Activated T-helper 1 cell treated with anti-CD3 and anti-CD28 coated beads, Interleukin-12 subunit alpha, Interleukin-12 subunit beta, Interleukin-2, Interleukin-4 antibody, amounts not matched to agents 30 ng/mL and 10 ng/mL and 1 ng/mL, durations not matched to agents 14 hours and 24 hours and 36 hours (primary cell): ENCODE results near the gene CLCN5. TPM values are rescaled to one million over a fixed set of nuclear protein-coding genes. Genes with fewer than 3 reads are reported as not detected.

ENCODE experiments used
- DNase-seq: peaks from one replicate; pipeline ENCODE4 v3.0.0; 2021; ENCODE audit warnings: low spot score
- H3K27ac Mint-ChIP-seq: one replicate; pipeline ENCODE4 v1.8.0; 2021; ENCODE audit warnings: mild to moderate bottlenecking, mixed read lengths
- H3K27me3 Mint-ChIP-seq: one replicate; pipeline ENCODE4 v1.8.0; 2022; ENCODE audit warnings: mild to moderate bottlenecking, moderate library complexity, mixed read lengths; ENCODE audit not compliant: insufficient read depth
- H3K36me3 Mint-ChIP-seq: one replicate; pipeline ENCODE4 v1.8.0; 2021; ENCODE audit warnings: low read depth, mixed read lengths
- H3K4me1 Mint-ChIP-seq: one replicate; pipeline ENCODE4 v1.8.0; 2021; ENCODE audit warnings: low read depth, mixed read lengths
- H3K4me3 Mint-ChIP-seq: one replicate; pipeline ENCODE4 v1.8.0; 2021; ENCODE audit warnings: mild to moderate bottlenecking, moderate library complexity, mixed read lengths
- H3K9me3 Mint-ChIP-seq: one replicate; pipeline ENCODE4 v1.8.0; 2021; ENCODE audit warnings: mixed read lengths
- intact Hi-C: fragments of 100-400 bp; cut with micrococcal nuclease; formaldehyde crosslinking; loops from one replicate; pipeline ENCODE4 v1.15.1; 2024
- total RNA-seq: library from RNA; stranded (reverse); gene quantifications from 2 replicates; pipeline ENCODE4 v1.2.3, GENCODE V29; 2022

The CLCN5 gene
- 2.8 and 5.5 TPM in 2 replicates for total RNA-seq

DNA sequence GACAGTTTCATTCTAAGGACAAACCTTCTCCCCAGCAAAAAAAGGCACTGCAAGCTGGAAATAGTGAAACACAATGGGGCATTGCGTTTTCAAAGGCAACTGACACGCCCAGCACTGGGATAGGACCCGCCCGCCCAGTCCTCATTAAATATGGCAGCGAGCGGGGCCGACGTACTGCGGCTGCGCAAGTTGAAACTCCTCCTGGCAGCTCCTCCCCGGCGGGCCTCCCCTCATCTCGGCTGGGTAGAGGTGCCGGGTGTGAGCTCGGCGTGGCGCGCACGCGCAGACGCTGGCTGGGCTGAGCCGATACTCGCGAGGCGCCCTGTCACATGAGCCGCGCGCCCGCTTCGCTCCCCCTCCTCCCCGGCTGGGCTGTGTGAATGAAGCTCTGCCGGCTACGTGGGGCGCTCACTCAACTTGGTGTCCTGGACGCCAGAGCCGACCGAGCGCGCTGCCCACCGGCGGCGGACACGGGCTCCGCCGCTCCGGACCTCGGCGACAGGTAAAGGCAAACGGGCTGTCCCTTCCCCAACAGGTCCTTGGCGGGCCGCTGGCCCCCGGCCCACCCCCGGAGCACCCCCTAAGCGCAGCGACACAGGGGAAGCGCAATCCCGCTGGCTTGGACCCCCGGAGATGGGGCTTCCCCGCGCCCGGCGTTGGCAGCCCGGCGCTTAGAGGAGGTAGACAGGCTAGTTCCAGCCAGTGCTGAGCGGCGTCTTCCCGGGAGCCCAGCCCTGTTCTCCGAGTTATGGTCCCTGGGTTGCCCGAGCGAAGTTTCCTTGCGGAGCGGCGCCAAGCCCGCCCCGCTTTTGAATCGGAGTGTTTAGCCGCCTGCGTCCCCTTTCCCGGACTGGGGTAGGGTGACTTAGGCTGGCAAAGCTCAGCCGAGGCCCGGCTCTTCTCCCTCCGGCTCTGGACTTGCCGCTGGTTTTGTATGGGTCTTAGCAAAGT is at the start of gene CLCN5:
Gene CLCN5 (plus strand): TSS at position 306 of the 951 bp plus-strand sequence. CDS start 2,703 bp downstream, outside the sequence.
- peak within 1 kb of the TSS; percentile 84 for H3K4me3 Mint-ChIP-seq
- peaks cover 2% of the 10 kb centered on the region for H3K27me3 Mint-ChIP-seq
- intact Hi-C loops, result loop anchor here (1.0 to 10.0 kb wide), 3 partner anchors 44 to 1328 kb away; partner anchors contain the start of genes CCNB3, USP27X and WDR13
- peaks cover 9% of the 10 kb centered on the region for H3K36me3 Mint-ChIP-seq
- peaks cover 12% of the 10 kb centered on the region for H3K4me1 Mint-ChIP-seq
- no peaks in the 10 kb centered on the region for H3K9me3 Mint-ChIP-seq
- H3K27ac Mint-ChIP-seq, result peak within 1 kb of the TSS; percentile 58
- peak; percentile 91 for DNase-seq

DNA sequence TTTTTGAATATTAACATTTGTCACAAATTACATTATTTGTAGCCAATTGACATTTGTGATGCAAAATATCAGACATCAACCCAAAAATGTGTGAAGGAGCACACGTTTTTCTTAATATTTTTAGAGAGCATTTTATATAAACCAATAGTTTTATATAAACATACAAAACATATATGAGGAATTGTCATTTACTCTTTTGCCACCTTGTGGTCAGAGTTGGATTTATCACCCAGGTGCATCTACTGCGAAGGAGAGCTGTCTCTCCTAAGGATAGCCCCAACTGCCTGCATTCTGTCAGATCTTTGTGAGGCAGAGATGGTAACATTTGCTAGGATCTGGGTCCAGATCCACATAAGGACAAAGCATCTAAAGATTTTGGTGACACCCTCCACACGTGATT is 45.6 kb upstream of the CLCN5 start:
- H3K4me3 Mint-ChIP-seq, result peak overlapping the region; percentile 2
- no peaks in the 10 kb centered on the region for H3K9me3 Mint-ChIP-seq
- H3K36me3 Mint-ChIP-seq, result no peaks in the 10 kb centered on the region
- intact Hi-C loops, result loop anchor here (2.0 to 5.0 kb wide), 3 partner anchors 116 to 684 kb away; no protein-coding TSS in a partner anchor
- H3K27me3 Mint-ChIP-seq, result peaks cover 1% of the 10 kb centered on the region
- DNase-seq, result no peak
- H3K27ac Mint-ChIP-seq, result no peak overlapping the region
- H3K4me1 Mint-ChIP-seq, result peaks cover 15% of the 10 kb centered on the region

DNA sequence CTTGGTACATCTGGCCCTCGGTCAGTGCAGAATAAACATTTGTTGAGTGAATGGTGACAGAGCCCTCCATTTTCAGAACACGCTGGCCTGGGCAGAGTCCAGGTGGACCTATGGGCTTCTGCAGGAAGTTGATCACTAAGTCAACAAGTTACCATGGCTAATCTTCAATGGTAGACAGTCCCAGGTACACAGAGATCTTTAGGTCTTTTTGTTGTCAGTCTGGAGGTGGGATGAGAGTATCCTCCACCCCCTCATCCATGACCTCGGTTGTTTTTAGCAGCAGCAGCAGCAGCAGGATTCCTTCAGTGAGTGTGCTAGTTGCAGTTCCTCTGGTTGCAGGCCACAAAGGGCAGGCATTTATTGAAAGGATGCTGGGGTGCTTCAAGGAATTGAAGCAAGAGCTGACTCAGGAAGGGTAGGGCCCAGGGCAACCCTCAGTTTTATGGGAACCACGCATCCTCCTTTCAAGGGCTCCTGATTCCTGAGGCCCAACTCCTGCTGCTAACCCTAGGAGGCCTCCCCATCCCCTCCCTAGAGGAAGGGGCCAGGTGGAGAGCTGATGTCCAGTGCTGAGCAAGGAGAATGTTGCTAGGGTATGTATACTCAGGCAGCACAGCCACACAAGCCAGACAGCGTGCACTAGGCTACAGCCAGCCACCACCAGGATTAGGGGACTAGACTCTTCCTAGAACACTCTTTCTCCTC is 44.8 kb upstream of the CLCN5 start:
- Mint-ChIP-seq H3K36me3 (no peaks in the 10 kb centered on the region), H3K27ac (no peak overlapping the region), H3K4me3 (no peak overlapping the region), H3K9me3 (no peaks in the 10 kb centered on the region), H3K4me1 (peaks cover 15% of the 10 kb centered on the region), H3K27me3 (peaks cover 1% of the 10 kb centered on the region)
- no peak for DNase-seq
- intact Hi-C loops, result loop anchor here (2.0 to 5.0 kb wide), 4 partner anchors 45 to 685 kb away; partner anchors contain the start of gene CLCN5

DNA sequence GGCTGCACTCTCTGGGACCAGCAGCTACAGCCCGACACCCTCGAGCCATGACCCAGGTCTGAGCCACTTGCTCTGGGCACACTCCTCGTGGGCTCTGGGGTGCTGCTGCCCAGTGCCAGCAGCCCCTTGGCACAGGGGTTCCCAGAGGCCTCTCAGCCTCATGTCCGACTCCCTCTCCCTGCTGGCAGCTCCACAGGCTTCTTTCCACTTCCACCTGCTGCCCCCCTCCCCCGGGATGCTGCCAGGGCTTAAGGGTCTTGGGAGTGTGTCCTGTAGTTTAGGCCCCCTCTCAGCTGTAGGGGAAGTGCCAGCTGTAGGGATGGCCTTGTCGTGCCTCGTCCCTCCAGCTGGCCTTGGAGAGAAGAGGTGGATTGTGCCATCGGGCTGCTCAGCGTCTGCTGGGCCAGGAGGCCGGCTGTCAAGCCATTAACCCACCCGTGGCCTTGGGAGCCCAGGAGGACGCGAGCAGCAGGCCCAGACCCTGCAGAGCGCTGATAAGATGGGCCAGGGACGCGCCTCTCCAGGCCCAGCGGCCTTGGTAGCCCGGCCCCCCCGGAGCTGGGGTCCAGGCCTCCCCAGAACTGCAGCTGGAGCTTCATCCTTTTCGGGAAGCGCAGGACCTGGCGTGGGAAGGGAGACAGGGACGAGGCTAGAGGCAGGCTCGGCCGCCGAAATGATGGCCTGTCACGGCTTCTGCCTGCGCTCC is 44.1 kb upstream of the CLCN5 start:
- H3K36me3 Mint-ChIP-seq, result no peaks in the 10 kb centered on the region
- H3K4me1 Mint-ChIP-seq, result peaks cover 15% of the 10 kb centered on the region
- no peak for DNase-seq
- peaks cover 1% of the 10 kb centered on the region for H3K27me3 Mint-ChIP-seq
- intact Hi-C loops, result loop anchor here (2.0 to 5.0 kb wide), 2 partner anchors 45 to 586 kb away; partner anchors contain the start of gene CLCN5
- peak overlapping the region; percentile 71 for H3K4me3 Mint-ChIP-seq
- H3K27ac Mint-ChIP-seq, result no peak overlapping the region
- H3K9me3 Mint-ChIP-seq, result no peaks in the 10 kb centered on the region

DNA sequence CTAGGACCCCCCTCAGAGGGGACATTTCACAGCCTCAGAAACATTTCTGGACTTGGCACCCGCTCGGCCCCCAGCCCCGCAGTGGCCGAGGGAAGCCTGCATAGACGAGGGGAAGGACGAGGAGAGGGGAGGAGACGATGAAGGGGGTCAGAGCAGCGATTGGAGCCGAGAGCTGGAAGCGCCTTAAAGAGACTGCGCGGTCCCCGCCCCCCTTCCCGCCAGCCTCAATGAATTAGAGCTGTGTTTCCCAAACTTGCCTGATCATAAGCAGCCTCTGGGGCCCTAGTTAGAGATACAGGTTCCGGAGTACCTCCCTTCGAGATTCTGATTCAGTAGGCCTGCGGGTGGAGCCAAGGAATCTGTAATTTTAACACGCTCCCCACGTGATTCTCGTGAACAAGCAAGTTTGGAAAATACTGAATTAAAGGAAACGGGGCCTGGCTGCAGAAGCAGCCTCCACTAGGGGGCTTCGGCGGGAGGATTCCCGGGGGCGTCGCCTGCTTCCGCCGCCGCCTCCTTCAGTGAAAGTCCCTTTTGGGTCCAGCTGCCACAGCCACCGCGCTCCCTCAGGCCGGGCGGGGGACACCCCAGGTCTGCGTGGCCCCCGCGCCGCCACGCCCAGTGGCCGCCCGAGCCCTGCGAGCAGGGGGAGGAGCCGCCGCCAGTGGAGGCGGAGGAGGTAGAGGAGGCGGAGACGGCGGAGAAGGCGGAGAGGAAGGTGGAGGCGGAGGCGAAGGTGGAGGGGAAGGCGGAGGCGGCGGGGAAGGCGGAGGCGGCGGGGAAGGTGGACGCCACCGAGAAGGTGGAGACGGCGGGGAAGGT is 43.4 kb upstream of the CLCN5 start, which contains the start of gene USP27X:
Gene USP27X (plus strand): TSS at position 651 of the 822 bp plus-strand sequence. CDS start 824 bp downstream, outside the sequence.
- Mint-ChIP-seq H3K27ac (peak within 1 kb of the TSS; percentile 71), H3K36me3 (no peaks in the 10 kb centered on the region), H3K9me3 (no peaks in the 10 kb centered on the region), H3K4me1 (peaks cover 17% of the 10 kb centered on the region), H3K27me3 (peaks cover 1% of the 10 kb centered on the region), H3K4me3 (peak within 1 kb of the TSS; percentile 80)
- peak; percentile 75 for DNase-seq
- intact Hi-C loops, result loop anchor here (2.0 to 5.0 kb wide), 2 partner anchors 44 to 587 kb away; partner anchors contain the start of gene CLCN5

DNA sequence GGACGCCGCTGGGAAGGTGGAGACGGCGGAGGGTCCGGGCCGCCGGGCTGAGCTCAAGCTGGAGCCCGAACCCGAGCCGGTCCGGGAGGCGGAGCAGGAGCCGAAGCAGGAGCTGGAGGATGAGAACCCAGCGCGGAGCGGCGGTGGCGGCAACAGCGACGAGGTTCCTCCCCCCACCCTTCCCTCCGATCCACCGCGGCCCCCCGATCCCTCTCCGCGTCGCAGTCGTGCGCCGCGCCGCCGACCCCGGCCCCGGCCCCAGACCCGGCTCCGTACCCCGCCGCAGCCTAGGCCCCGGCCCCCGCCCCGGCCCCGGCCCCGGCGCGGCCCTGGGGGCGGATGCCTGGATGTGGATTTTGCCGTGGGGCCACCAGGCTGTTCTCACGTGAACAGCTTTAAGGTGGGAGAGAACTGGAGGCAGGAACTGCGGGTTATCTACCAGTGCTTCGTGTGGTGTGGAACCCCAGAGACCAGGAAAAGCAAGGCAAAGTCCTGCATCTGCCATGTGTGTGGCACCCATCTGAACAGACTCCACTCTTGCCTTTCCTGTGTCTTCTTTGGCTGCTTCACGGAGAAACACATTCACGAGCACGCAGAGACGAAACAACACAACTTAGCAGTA is 42.6 kb upstream of the CLCN5 start:
- peaks cover 21% of the 10 kb centered on the region for H3K4me1 Mint-ChIP-seq
- intact Hi-C loops, result loop anchor here (2.0 to 10.0 kb wide), 3 partner anchors 43 to 705 kb away; partner anchors contain the start of gene CLCN5
- peak overlapping the region; percentile 71 for H3K27ac Mint-ChIP-seq
- peak overlapping the region; percentile 80 for H3K4me3 Mint-ChIP-seq
- no peaks in the 10 kb centered on the region for H3K27me3 Mint-ChIP-seq
- no peaks in the 10 kb centered on the region for H3K9me3 Mint-ChIP-seq
- H3K36me3 Mint-ChIP-seq, result no peaks in the 10 kb centered on the region
- DNase-seq, result no peak

DNA sequence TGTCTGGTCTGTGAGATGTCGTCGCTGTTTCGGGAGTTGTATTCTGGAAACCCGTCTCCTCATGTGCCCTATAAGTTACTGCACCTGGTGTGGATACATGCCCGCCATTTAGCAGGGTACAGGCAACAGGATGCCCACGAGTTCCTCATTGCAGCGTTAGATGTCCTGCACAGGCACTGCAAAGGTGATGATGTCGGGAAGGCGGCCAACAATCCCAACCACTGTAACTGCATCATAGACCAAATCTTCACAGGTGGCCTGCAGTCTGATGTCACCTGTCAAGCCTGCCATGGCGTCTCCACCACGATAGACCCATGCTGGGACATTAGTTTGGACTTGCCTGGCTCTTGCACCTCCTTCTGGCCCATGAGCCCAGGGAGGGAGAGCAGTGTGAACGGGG is 41.7 kb upstream of the CLCN5 start:
- no peaks in the 10 kb centered on the region for H3K9me3 Mint-ChIP-seq
- H3K4me1 Mint-ChIP-seq, result peaks cover 21% of the 10 kb centered on the region
- no peaks in the 10 kb centered on the region for H3K36me3 Mint-ChIP-seq
- no peak overlapping the region for H3K27ac Mint-ChIP-seq
- H3K4me3 Mint-ChIP-seq, result peak overlapping the region; percentile 19
- H3K27me3 Mint-ChIP-seq, result no peaks in the 10 kb centered on the region
- intact Hi-C loops, result loop anchor here (10.0 kb wide), 1 partner anchor 704 kb away; no protein-coding TSS in a partner anchor
- no peak for DNase-seq

DNA sequence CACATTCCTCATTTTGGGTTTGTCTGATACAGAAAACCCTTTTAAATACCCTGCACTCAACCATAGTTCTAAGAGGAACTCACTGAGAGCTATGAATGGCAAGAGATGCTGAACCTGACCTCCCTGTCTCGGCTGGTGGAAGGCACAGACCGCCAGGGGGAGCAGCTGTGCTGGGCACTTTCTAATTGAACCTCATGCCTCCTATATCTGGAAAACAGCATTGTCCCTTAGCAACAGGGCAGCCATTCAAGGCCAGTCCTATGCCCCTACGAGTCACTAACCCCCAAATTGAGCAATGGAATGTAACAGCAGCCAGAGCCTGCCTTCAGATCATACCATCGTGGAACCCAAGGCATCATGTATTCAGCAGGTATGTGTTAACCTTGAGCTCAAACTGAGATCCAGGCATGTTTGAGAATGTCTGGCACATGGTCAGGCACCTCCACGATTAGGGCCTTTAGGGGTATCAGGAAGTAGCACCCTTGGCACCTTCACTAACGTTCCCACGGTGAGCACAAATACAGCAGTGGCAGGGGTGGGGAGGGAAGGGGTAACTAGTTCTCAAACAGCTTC is 38.0 kb upstream of the CLCN5 start:
- Mint-ChIP-seq H3K9me3 (no peaks in the 10 kb centered on the region), H3K4me3 (no peak overlapping the region), H3K27ac (no peak overlapping the region), H3K27me3 (no peaks in the 10 kb centered on the region), H3K36me3 (no peaks in the 10 kb centered on the region), H3K4me1 (peaks cover 10% of the 10 kb centered on the region)
- DNase-seq, result peak; percentile 16
- intact Hi-C loops, result loop anchor here (1.0 to 10.0 kb wide), 2 partner anchors 320 to 700 kb away; partner anchors contain the start of gene CCNB3

DNA sequence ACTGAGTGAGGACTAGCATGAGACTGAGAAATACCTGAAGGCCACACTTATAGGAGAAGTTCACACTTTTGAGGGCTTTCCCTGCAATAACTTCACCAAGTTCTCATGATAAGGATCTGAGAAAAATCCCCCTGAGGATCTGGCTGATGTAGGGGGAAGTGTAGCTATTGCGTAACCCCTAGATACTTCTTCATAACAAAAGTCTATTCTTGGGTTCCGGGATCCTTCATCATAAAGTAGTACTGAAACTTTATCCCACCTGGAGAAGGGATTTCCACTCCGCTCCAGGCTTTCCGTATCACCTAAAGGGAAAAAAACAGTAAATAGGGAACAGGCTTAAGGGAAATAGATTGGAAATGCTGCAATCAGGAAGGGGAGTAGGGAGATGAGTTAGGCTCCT is 29.9 kb upstream of the CLCN5 start:
- DNase-seq, result no peak
- peaks cover 11% of the 10 kb centered on the region for H3K9me3 Mint-ChIP-seq
- H3K27me3 Mint-ChIP-seq, result peaks cover 4% of the 10 kb centered on the region
- no peaks in the 10 kb centered on the region for H3K36me3 Mint-ChIP-seq
- no peak overlapping the region for H3K4me3 Mint-ChIP-seq
- intact Hi-C loops, result no loop called here
- H3K4me1 Mint-ChIP-seq, result no peaks in the 10 kb centered on the region
- H3K27ac Mint-ChIP-seq, result no peak overlapping the region

DNA sequence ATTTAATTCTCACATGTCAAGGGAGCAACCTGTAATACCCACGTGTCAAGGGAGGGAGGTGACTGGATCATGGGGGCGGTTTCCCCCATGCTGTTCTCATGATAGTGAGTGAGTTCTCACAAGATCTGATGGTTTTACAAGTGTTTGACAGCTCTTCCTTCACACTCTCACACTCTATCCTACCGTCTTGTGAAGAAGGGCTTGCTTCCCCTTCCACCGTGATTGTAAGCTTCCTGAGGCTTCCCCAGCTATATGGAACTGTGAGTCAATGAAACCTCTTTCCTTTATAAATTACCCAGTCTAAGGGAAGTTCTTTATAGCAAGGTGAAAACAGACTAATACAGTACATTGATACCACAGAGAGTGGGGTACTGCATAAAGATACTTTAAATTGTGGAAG is 25.4 kb upstream of the CLCN5 start:
- intact Hi-C loops, result no loop called here
- Mint-ChIP-seq H3K9me3 (peaks cover 12% of the 10 kb centered on the region), H3K4me3 (no peak overlapping the region), H3K27ac (no peak overlapping the region), H3K4me1 (no peaks in the 10 kb centered on the region), H3K27me3 (peaks cover 3% of the 10 kb centered on the region), H3K36me3 (no peaks in the 10 kb centered on the region)
- DNase-seq, result no peak

DNA sequence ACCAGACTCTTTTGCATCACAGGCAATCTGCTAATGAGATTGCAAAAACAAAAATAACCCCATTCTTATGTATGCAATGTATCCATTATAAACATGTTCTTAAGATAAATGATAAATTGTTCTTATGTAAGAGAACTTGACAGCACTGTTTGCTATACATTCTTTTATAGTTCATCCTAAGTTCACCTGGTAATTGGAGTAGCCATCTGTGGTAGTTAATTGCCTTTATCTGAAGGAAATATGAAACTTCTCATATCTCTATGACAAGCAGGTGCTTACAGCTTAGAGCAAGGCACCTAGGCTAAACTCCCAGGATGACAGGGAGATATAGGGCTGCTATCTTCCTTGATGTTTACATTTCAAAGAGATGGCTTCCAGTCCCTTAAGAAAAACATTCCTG is 21.3 kb upstream of the CLCN5 start:
- no peak overlapping the region for H3K27ac Mint-ChIP-seq
- no peaks in the 10 kb centered on the region for H3K4me1 Mint-ChIP-seq
- no peak overlapping the region for H3K4me3 Mint-ChIP-seq
- H3K36me3 Mint-ChIP-seq, result no peaks in the 10 kb centered on the region
- peaks cover 12% of the 10 kb centered on the region for H3K9me3 Mint-ChIP-seq
- intact Hi-C loops, result no loop called here
- DNase-seq, result no peak
- peaks cover 11% of the 10 kb centered on the region for H3K27me3 Mint-ChIP-seq
